DOHH2 (cell line): Measurements from ENCODE around the gene OSBPL9.

Source experiments
- H3F3A ChIP-seq: fragments of 200-600 bp; sonication (generic), shearing (Covaris generic); 2 replicates; pipeline ENCODE4 v1.6.0; 2016; ENCODE audit warnings: antibody characterized with exemption, mild to moderate bottlenecking; ENCODE audit not compliant: control insufficient read depth, insufficient read depth
- H3K27ac ChIP-seq: fragments of 200-600 bp; sonication (generic); 2 replicates; pipeline ENCODE4 v1.5.1; 2014; ENCODE audit warnings: low read depth, mild to moderate bottlenecking, low read length, moderate library complexity
- H3K27me3 ChIP-seq: fragments of 200-600 bp; sonication (generic); 2 replicates; pipeline ENCODE4 v1.6.1; 2014; ENCODE audit warnings: mild to moderate bottlenecking, low read length, mixed read lengths; ENCODE audit not compliant: control insufficient read depth
- H3K36me3 ChIP-seq: fragments of 200-600 bp; sonication (generic); 2 replicates; pipeline ENCODE4 v1.6.1; 2014; ENCODE audit warnings: mild to moderate bottlenecking, low read length, moderate library complexity, mixed read lengths; ENCODE audit not compliant: control insufficient read depth
- H3K4me1 ChIP-seq: fragments of 200-600 bp; sonication (generic); 2 replicates; pipeline ENCODE4 v1.6.1; 2014; ENCODE audit warnings: mild to moderate bottlenecking, low read length, mixed read lengths; ENCODE audit not compliant: control insufficient read depth
- H3K4me2 ChIP-seq: fragments of 200-600 bp; sonication (generic); 2 replicates; pipeline ENCODE4 v1.6.0; 2014; ENCODE audit warnings: mild to moderate bottlenecking, low read length, moderate library complexity
- H3K4me3 ChIP-seq: fragments of 200-600 bp; sonication (generic); 2 replicates; pipeline ENCODE4 v1.5.1; 2014; ENCODE audit warnings: mild to moderate bottlenecking, low read length, mixed read lengths
- H3K79me2 ChIP-seq: fragments of 200-600 bp; sonication (generic); 2 replicates; pipeline ENCODE4 v1.6.1; 2014; ENCODE audit warnings: mild to moderate bottlenecking, low read length, mixed read lengths; ENCODE audit not compliant: control insufficient read depth
- H3K9me2 ChIP-seq: fragments of 200-600 bp; sonication (generic); replicated peaks from 2 replicates; pipeline ENCODE4 v1.6.1; 2014; ENCODE audit warnings: mild to moderate bottlenecking, low read length, mixed read lengths; ENCODE audit not compliant: control insufficient read depth
- H3K9me3 ChIP-seq: fragments of 200-600 bp; sonication (generic); 2 replicates; pipeline ENCODE4 v1.6.1; 2014; ENCODE audit warnings: antibody characterized with exemption, low read length, mixed read lengths; ENCODE audit not compliant: control insufficient read depth, insufficient read depth
- H4K20me1 ChIP-seq: fragments of 200-600 bp; sonication (generic); 2 replicates; pipeline ENCODE4 v1.6.0; 2014; ENCODE audit warnings: low read depth, mild to moderate bottlenecking, antibody characterized with exemption, low read length, moderate library complexity; ENCODE audit not compliant: control insufficient read depth, insufficient read depth
- CTCF ChIP-seq: fragments of 200-600 bp; sonication (generic); IDR thresholded peaks from one replicate; pipeline ENCODE4 v1.5.1; 2014; ENCODE audit warnings: antibody characterized with exemption, mild to moderate bottlenecking, low read depth, low read length; ENCODE audit not compliant: poor library complexity, severe bottlenecking
- EZH2phosphoT487 ChIP-seq: fragments of 200-600 bp; sonication (generic); IDR thresholded peaks from 2 replicates; pipeline ENCODE4 v1.6.1; 2017; ENCODE audit warnings: borderline replicate concordance, mild to moderate bottlenecking, antibody characterized with exemption, low read length, moderate library complexity, mixed read lengths

Gene OSBPL9

DNA sequence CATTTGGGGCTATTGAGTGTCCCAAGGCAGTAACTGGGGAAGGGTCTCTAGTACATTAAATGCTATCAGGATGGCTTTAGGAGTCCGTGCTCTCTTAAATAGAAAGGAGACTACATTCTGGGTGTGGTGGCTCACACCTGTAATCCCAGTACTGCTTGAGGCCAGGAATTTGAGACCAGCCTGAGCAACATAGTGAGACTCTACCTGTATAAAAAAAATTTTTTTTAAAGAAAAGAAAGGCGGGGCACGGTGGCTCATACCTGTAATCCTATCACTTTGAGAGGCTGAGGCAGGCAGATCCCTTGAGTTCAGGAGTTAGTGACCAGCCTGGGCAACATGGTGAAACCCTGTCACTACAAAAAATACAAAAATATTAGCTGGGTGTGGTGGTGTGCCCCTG, 21.5 kb downstream of the OSBPL9 start:
- no peak overlapping the region for H3K27ac ChIP-seq
- H4K20me1 ChIP-seq: no peaks in the 10 kb centered on the region; the same call in 1 of the 2 replicates
- no peak for TF ChIP-seq CTCF
- no peak for TF ChIP-seq EZH2phosphoT487
- H3K9me2 ChIP-seq: no peaks in the 10 kb centered on the region
- no peak overlapping the region for H3K4me3 ChIP-seq
- H3K4me1 ChIP-seq: no peaks in the 10 kb centered on the region
- no peak overlapping the region for H3K4me2 ChIP-seq
- H3F3A ChIP-seq: no peaks in the 10 kb centered on the region
- H3K36me3 ChIP-seq: no peaks in the 10 kb centered on the region
- H3K79me2 ChIP-seq: no peaks in the 10 kb centered on the region
- H3K27me3 ChIP-seq: no peaks in the 10 kb centered on the region
- H3K9me3 ChIP-seq: no peaks in the 10 kb centered on the region

DNA sequence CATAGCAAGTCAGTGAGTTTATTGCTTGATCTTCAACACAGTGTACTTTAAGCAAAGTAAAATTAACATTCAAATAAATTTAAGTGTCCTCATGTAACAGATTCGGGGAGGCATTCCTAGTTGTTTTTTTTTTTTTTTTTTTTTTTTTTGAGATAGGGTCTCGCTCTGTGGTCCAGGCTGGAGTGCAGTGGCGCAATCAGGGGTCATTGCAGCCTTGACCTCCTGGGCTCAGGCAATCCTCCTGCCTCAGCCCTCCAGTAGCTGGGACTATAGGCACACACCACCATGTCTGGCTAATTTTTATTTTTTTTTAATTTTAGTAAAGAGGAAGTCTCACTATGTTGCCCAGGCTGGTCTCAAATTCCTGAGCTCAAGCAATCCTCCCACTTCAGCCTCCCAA, 22.8 kb downstream of the OSBPL9 start:
- Histone ChIP-seq H3K4me3 (no peak overlapping the region), H3K4me1 (no peaks in the 10 kb centered on the region), H3K36me3 (no peaks in the 10 kb centered on the region), H3F3A (no peaks in the 10 kb centered on the region), H3K9me2 (no peaks in the 10 kb centered on the region), H3K4me2 (no peak overlapping the region), H3K27me3 (no peaks in the 10 kb centered on the region), H3K9me3 (no peaks in the 10 kb centered on the region), H3K27ac (no peak overlapping the region), H3K79me2 (no peaks in the 10 kb centered on the region), H4K20me1 (no peaks in the 10 kb centered on the region; the same call in 1 of the 2 replicates)
- TF ChIP-seq EZH2phosphoT487 (no peak), CTCF (no peak)

GRCh38 chr1:51641096-51641495, 24.2 kb downstream of the OSBPL9 start:
- no peaks in the 10 kb centered on the region for H3K79me2 ChIP-seq

More at GRCh38 chr1:51641096-51641495, 24.2 kb downstream of the OSBPL9 start:
- Histone ChIP-seq H3K27me3 (no peaks in the 10 kb centered on the region), H3K9me3 (no peaks in the 10 kb centered on the region), H3F3A (no peaks in the 10 kb centered on the region), H3K9me2 (no peaks in the 10 kb centered on the region), H3K27ac (no peak overlapping the region), H3K4me3 (no peak overlapping the region), H3K4me2 (no peak overlapping the region), H4K20me1 (no peaks in the 10 kb centered on the region; the same call in 1 of the 2 replicates), H3K4me1 (no peaks in the 10 kb centered on the region), H3K36me3 (no peaks in the 10 kb centered on the region)
- no peak for TF ChIP-seq CTCF
- no peak for TF ChIP-seq EZH2phosphoT487
